Neural cell (in vitro differentiated cells): ENCODE measurements around the gene ZFP36L2.

Source experiments
- EP300 ChIP-seq: fragments of 450-650 bp; conservative IDR thresholded peaks from 2 replicates; pipeline ENCODE4 v1.6.1; 2014; ENCODE audit warnings: antibody characterized with exemption, mild to moderate bottlenecking, moderate library complexity; ENCODE audit not compliant: poor library complexity, severe bottlenecking
- POLR2AphosphoS5 ChIP-seq: IDR thresholded peaks from 2 replicates; pipeline ENCODE4 v1.6.1; 2012

DNA sequence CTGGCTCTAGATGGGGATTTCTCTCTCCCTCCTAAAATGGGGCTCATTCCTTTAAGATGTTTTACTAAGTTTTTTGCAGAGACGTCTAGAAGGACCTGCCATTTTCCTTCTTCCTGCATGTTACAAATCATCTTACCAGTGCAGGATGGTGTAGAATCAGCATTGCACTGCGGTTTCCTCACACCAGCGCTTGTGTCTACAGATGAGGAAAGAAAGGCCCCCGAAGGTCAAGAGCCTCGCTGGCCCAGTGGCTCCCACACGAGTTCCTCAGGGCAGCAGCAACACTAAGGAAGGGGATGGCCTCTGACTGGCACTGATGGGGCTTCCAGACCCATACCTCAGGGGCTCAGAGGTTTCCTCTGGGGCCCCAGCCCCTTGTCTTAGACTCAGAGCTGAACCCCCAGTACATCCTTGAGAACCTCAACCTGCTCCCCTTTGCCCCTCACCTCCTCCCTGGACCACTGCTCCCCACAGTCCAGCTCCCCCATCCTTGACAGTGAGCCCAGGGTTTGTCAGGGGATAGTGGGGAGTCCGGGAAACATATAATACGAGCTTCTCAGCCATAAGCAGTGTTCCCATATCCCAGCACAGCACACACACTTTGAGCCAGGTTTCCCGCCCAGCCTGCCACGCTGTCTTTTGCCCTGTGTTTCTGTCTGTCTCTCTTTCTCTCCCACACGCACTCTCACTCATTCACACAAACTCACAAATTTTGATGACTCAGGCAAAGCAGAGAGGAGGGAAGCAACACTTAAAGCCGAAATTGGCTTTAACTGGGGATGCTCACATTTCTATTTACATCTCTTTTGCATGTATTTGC lies 29.4 kb downstream of the ZFP36L2 start:
- TF ChIP-seq EP300 (no peak), POLR2AphosphoS5 (no peak)
